Stimulated activated CD8-positive, alpha-beta memory T cell treated with anti-CD3 and anti-CD28 coated beads, Interleukin-4, amount 100 ng/mL, for 48 hours (primary cell): Measurements from ENCODE around the gene ADORA2B.
"Not testable (repeated sequence)": the region's sequence is repeated elsewhere in the genome, so short reads cannot be mapped to it uniquely, and the experiment has no call there.

Source experiments
- DNase-seq: peaks from one replicate; pipeline ENCODE4 v3.0.0-alpha.2; 2020

Gene ADORA2B

GRCh38 chr17:15944759-15945526 lies at the start of gene ADORA2B:
ADORA2B (plus strand) TSS chr17:15945130; CDS start chr17:15945249, 119 bp downstream.
- DNase-seq: peak; percentile 69

GRCh38 chr17:15896277-15896676 lies 48.7 kb upstream of the ADORA2B start:
- no peak for DNase-seq

- DNase-seq: no peak
Measured at GRCh38 chr17:15896834-15897233, 48.1 kb upstream of the ADORA2B start.

- not testable (repeated sequence) for DNase-seq
Measured at GRCh38 chr17:15899596-15899995, 45.3 kb upstream of the ADORA2B start.

DNA sequence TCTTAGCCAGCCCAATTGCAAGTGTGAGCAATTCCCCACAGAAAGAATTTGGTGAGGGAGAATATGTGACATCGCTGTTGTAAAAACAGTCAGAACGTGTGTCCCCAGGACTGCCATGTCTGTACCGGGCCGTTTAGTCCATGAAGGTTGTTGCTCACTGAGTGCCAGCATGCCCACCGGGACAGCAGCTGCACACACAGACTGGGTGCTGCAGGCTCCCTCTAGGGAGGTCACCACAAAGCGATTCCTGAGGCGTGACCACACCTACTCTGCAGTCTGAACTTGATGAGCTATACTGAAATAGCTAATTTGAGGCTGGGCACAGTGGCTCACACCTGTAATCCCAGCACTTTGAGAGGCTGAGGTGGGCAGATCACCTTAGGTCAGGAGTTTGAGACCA lies 44.1 kb upstream of the ADORA2B start:
- DNase-seq: no peak

DNA sequence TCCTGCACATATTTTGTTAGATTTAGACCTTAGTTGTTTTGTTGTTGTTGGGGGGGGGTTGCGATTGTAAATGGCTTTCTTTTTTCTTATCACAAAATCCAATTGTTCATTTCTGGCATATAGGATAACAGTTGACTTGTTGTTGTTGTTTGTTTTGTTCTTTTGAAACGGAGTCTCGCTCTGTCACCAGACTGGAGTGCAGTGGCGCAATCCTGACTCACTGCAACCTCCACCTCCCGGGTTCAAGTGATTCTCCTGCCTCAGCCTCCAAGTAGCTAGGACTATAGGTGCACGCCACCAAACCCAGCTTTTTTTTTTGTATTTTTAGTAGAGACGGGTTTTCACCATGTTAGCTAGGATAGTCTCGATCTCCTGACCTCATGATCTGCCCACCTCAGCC lies 39.7 kb upstream of the ADORA2B start:
- not testable (repeated sequence) for DNase-seq

DNA sequence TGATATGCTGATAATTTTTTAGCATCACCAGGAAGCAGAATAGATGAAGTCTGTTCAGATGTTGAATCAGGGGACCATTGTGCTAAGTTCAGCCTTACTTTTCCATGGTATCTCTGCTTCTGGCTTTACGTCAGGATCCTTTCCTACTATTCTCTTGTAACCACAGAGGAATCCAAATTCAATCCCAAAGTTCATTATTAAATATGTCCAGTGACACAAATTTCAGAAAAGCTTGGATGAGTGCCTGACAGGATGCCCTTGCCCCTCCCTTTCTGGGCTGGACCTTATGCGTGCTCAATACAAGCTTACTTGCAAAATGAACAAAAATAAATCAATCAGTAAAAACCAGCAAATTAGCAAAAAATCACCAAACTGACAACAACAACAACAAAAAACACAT lies 37.6 kb upstream of the ADORA2B start:
- DNase-seq: no peak

DNA sequence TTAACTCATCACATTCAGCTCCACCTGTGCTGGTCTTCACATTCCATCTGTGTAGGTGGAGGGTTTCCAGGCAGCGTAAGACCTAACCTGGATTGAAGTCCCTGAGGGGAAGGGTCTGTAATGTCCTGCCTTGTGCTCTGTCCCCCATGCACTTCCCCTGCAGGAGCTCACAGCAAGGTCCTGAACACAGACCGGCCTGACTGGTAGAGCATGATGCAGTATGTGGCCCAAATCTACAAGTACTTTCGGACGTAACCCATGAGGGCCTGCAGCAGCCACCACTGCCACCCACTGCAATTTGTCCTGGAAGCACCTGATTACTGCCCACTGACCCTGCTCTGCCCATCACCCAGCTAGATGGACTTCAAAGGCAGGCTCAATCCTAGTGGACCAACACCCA lies 36.6 kb upstream of the ADORA2B start:
- no peak for DNase-seq

GRCh38 chr17:15909481-15909991 lies 35.4 kb upstream of the ADORA2B start:
- DNase-seq: no peak

- no peak for DNase-seq
Measured at GRCh38 chr17:15910791-15911190, 34.1 kb upstream of the ADORA2B start.

- not testable (repeated sequence) for DNase-seq
Measured at GRCh38 chr17:15911701-15912100, 33.2 kb upstream of the ADORA2B start.

- no peak for DNase-seq
Measured at GRCh38 chr17:15912416-15912955, 32.4 kb upstream of the ADORA2B start.

GRCh38 chr17:15913826-15914225 lies 31.1 kb upstream of the ADORA2B start:
- no peak for DNase-seq

DNA sequence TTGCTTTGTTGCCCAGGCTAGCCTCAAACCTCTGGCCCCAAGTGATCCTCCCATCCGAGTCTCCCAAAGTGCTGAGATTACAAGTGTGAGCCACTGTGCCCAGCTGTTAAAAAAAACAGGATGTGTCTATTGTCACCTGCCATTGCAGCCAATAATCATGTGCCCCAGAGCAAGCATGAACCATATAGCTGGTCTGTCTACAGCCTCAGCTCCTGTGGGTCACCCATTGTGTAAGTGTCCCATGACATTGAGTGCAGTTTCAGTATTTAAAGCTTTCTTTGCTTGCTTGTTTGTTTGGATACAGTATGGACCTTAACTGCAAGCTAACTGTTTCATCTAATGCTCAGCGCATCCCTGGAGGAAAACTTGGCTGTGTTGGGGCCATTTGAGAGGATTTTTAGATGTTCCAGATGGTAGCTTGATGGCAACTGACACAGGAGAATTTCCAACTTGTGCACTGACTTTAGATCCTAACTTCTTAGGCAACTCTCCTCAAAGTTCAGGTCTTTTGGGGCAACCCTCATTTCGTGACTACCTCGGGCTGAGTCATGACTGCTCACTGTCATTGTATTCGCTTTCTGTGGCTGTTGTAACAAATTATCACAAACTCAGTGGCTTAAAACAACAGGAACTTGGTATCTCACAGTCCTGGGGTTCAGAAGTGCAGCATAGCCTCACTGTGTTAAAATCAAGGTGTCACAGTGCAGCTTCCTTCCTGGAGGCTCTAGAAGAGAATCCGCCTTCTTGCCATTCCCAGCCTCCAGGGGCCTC lies 30.3 kb upstream of the ADORA2B start:
- no peak for DNase-seq

- no peak for DNase-seq
Measured at GRCh38 chr17:15915961-15916360, 29.0 kb upstream of the ADORA2B start.

DNA sequence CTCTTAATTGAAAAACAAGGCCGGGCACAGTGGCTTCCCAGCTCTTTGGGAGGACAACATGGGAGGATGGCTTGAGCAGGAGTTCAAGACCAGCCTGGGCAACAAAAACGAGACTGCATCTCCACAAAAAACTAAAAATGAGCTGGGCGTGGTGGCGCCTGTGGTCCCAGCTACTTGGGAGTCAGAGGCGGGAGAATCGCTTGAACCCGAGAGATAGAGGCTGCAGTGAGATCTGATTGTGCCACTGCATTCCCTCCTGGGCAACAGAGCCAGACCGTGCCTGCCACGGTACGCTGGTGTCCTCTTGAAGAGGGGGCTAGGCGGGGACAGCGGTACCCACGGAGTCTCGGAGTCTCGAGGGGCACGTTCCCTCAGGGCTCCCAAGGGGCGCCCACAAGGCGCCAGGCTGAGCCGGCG lies 27.9 kb upstream of the ADORA2B start:
- no peak for DNase-seq

DNA sequence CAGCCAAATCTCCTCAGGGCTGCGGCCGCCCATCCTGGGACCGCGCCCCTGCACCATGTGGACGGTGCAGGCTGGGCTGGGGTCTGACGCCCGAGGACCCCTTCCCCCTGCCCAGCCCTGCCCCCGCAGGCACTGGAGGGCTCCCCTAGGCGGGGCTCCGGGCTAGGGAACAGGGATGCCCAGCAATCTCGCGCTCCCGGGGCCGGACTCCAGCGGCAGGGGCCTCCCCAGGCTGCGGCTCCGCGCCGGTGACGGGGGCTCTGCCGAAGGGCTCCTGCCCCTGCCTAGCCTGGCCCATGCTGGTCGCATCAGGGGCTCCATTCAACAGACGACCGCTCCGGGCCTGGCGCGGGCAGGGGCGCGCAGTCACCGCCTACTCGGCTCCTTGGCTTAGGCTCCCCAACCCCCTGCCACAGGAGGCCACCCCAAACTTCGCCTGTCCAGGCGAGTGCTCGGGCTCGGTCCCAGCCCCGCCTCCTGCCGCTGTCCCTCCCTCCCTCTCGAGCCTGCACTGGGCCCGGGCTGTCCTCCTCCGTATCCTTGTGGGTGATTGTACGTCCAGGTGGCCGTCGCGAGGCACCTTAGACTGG lies 27.4 kb upstream of the ADORA2B start:
- no peak for DNase-seq

DNA sequence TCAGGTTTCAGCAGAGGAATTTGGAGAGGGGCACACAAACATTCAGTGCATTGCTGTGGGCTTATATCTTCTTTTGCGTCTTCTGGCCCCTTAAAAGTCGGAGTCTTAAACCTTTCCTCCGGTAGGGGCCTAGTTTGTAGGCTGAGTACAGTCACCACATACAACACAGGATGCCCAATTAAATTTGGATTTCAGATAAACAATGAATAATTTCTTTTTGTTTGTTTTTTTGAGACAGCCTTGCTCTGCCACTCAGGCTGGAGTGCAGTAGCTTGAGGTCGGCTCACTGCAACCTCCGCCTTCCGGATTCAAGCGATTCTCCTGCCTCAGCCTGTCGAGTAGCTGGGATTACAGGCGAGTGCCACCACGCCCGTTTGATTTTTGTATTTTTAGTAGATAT lies 26.7 kb upstream of the ADORA2B start:
- no peak for DNase-seq

DNA sequence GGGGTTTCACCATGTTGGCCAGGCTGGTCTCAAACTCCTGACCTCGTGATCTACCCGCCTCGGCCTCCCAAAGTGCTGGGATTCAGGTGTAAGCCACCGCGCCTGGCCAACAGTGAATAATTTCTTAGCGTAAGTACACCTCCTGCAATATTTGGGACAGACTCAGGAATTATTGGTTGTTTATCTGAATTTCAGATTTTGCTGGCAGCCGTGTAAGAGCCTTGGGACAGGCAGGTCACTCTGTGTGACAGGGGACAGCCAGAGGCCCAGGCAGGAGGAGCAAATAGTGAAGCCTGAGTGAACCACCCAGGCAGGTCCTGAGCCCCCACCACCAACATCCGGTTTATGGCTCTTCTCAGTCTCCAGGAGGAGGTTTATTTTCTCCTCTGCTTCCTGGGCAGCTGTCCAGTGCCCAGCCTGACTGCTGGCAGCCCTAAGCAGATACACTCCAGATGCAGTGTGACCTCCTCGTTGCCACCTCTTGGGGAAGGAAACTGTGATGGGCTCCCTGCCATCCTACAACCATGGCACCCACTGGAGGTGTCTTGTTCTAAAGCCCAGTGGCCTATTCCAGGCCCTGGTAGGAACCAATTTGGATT lies 26.2 kb upstream of the ADORA2B start:
- DNase-seq: no peak

- DNase-seq: no peak
Measured at GRCh38 chr17:15919466-15919865, 25.5 kb upstream of the ADORA2B start.

DNA sequence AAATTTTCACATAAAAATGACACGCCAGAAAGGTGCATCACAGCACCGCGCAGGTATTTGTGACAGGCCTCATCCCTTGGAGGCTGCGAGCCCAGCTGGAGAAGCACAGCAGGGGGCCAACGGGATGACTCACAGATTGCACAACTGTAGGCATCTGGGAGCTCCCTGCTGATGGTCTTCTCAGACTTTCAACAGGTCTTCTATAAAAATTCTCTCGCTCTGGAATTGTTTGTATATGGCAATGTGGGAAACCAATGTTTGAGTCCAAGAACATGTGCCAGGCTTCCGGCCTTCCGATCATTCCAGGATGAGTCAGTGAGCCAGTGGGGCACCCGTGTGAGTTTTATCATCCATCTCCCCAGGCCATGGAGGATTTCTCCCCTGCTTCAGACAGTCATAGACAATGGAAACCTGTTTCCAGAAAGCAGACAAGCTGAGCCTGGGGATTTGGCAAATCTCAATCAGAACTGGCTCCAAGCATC lies 24.1 kb upstream of the ADORA2B start:
- DNase-seq: no peak

DNA sequence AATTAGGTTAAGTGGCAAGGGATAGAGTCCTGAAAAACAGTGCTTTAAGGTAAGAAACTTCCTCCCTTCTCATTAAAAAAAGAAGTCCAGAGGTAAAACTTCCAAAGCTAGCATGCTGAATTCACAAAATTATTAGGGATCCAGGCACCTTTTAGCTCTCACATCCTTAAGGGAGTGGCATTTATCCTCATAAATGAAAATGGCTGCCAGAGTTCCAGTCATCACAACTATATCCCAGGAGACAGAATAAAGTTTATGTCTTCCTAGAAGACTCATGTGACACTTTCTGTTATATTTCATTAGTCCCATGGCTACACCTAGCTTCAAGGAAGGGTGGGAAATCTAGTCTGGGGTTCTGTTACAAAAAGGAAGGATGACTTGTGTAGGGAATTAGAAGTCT lies 23.3 kb upstream of the ADORA2B start:
- DNase-seq: no peak

- DNase-seq: no peak
Measured at GRCh38 chr17:15922586-15922985, 22.3 kb upstream of the ADORA2B start.
